ENCODE data around the gene ELSPBP1.
"Not testable (repeated sequence)": the region's sequence is repeated elsewhere in the genome, so short reads cannot be mapped to it uniquely, and the experiment has no call there.

- not testable (repeated sequence) for TF ChIP-seq JUNB (IDR thresholded peaks at IDR 0.05; ENCODE audit: unreplicated experiment); EZH2 (IDR thresholded peaks at IDR 0.05; ENCODE audit: low read depth, unreplicated experiment); POLR2AphosphoS5 (IDR thresholded peaks at IDR 0.05; ENCODE audit: low read depth); REST (IDR thresholded peaks at IDR 0.05; ENCODE audit: unreplicated experiment)
- TF ChIP-seq CTCF (conservative IDR thresholded peaks at IDR 0.05; ENCODE audit: low read depth in 2 of 2), result peak; percentile 42 to 91
These were observed 44.4 kb upstream of the ELSPBP1 start for GRCh38 chr19:47949852-47950521.
